Sigmoid colon (tissue), 7 donors: ENCODE data around the gene ARG1. TPM values are rescaled to one million over a fixed set of nuclear protein-coding genes. Genes with fewer than 3 reads are reported as not detected.

Experiments
- DNase-seq: peaks from one replicate; pipeline ENCODE4 v3.0.0-alpha.2; 2019
- H3K27ac ChIP-seq, 4 donors: fragments of 200-600 bp; sonication (generic); one replicate each; pipeline ENCODE4 v1.5.1; 2016 to 2019; ENCODE audit warnings: mild to moderate bottlenecking in 1 of 4
- H3K27me3 ChIP-seq, 3 donors: fragments of 200-600 bp; sonication (generic); one replicate each; pipeline ENCODE4 v1.5.1; 2019; ENCODE audit warnings: mild to moderate bottlenecking in 1 of 3
- H3K36me3 ChIP-seq, 4 donors: fragments of 200-600 bp; sonication (generic); one replicate each; pipeline ENCODE4 v1.5.1; 2016 to 2019
- H3K4me1 ChIP-seq, 4 donors: fragments of 200-600 bp; sonication (generic); one replicate each; pipeline ENCODE4 v1.5.1; 2017 to 2019
- H3K4me3 ChIP-seq, 4 donors: fragments of 200-600 bp; sonication (generic); one replicate each; pipeline ENCODE4 v1.5.1; 2017 to 2019; ENCODE audit warnings: mild to moderate bottlenecking in 2 of 4, moderate library complexity in 1 of 4
- H3K9me3 ChIP-seq, 4 donors: fragments of 200-600 bp in 3 of 4; sonication (generic) in 3 of 4; one replicate each; pipeline versions ENCODE4 v1.5.1 to v1.6.1; 2013 to 2019
- CTCF ChIP-seq, 4 experiments: fragments of 450-650 bp in 3 of 4; fragments of 200-600 bp in 1 of 4; IDR thresholded peaks; one replicate each; pipeline ENCODE4 v1.5.1; 2016 to 2019; ENCODE audit warnings: antibody characterized with exemption in 4 of 4, mild to moderate bottlenecking in 3 of 4, moderate library complexity in 2 of 4
- EP300 ChIP-seq, 4 donors: sonication (generic); formaldehyde crosslinking; IDR thresholded peaks; one replicate each; pipeline ENCODE4 v1.6.1; 2017; ENCODE audit warnings: antibody characterized with exemption in 4 of 4
- POLR2A ChIP-seq, 2 donors: fragments of 450-650 bp; IDR thresholded peaks; one replicate each; pipeline ENCODE4 v1.6.1; 2016; ENCODE audit warnings: antibody characterized with exemption in 2 of 2, mild to moderate bottlenecking in 2 of 2, moderate library complexity in 2 of 2
- POLR2AphosphoS5 ChIP-seq, 4 donors: sonication (generic); formaldehyde crosslinking; IDR thresholded peaks; one replicate each; pipeline ENCODE4 v1.6.1; 2017; ENCODE audit warnings: antibody characterized with exemption in 4 of 4
- WGBS, 2 donors: extraction: QIAGEN DNeasy Blood & Tissue Kit; methylation state at CpG; one replicate each; pipeline ENCODE4 v1.1.7; 2013; 5-methylcytosine and 5-hydroxymethylcytosine counted together
- intact Hi-C: fragments of 100-400 bp; cut with DNase I; formaldehyde crosslinking; loops from one replicate; pipeline ENCODE4 v1.15.1; 2023
- polyA plus RNA-seq, 3 donors: library from polyadenylated mRNA; stranded (reverse); fragments of 200-250 nt; gene quantifications; one replicate each; pipeline ENCODE4 v1.2.3, GENCODE V29; 2013
- total RNA-seq, 4 donors: library from RNA; depleted of rRNA; stranded (reverse); fragments of >200 nt; gene quantifications; one replicate each; pipeline ENCODE4 v1.1.0, GENCODE V29; 2016
- donor health status: healthy with polysubstance abuse.
- donor health status: Bipolar disorder and iron deficiency.
- donor health status: healthy.

Gene ARG1
- total and polyA plus RNA-seq, 7 donors: 0.17 to 1.2 (median 0.27) TPM; not detected in 4

GRCh38 chr6:131588643-131589042, 15.6 kb downstream of the ARG1 start:
- intact Hi-C loops: loop anchor here (5.0 kb wide), 1 partner anchor 34 kb away; no protein-coding TSS in a partner anchor
- TF ChIP-seq EP300 (IDR thresholded peaks at IDR 0.05): no peak
- Histone ChIP-seq H3K27ac (no peak overlapping the region), H3K9me3 (no peaks in the 10 kb centered on the region), H3K27me3 (no peaks in the 10 kb centered on the region), H3K4me1 (no peaks in the 10 kb centered on the region), H3K4me3 (no peak overlapping the region), H3K36me3 (peaks cover 22 to 97% (median 57%) of the 10 kb centered on the region in 4 donors)
- no peak for DNase-seq
- 85 to 89% methylated on average over 2 of the region's 2 CpGs for WGBS, 2 donors

DNA sequence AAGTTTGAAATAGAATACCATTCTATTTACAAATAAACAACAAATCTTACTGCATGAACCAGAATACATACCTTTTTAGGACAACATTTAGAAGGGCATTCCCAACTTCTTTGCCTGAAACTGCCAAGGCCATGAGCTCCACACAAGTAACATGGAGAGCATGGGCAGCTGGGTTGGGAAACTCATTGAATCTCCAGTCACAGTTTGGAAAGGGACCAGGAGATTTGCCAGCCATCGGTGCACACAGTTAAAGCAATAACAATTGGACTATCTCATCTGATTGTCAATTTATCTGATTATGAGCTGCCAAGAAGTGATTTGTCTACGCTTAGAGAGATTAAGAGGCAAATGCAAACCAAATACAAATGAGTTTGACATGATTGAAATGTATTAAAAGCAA, 19.9 kb downstream of the ARG1 start:
- DNase-seq: no peak
- Histone ChIP-seq H3K4me1 (no peaks in the 10 kb centered on the region), H3K27ac (no peak overlapping the region), H3K4me3 (no peak overlapping the region), H3K36me3 (peaks cover 22 to 100% (median 59%) of the 10 kb centered on the region in 4 donors), H3K9me3 (no peaks in the 10 kb centered on the region), H3K27me3 (no peaks in the 10 kb centered on the region)
- intact Hi-C loops: no loop called here
- TF ChIP-seq CTCF (IDR thresholded peaks at IDR 0.05) (no peak), POLR2A (IDR thresholded peaks at IDR 0.05) (no peak), EP300 (IDR thresholded peaks at IDR 0.05) (no peak), POLR2AphosphoS5 (IDR thresholded peaks at IDR 0.05) (no peak)
- 93% methylated on average over 2 of the region's 2 CpGs for WGBS, 2 donors

- no peak for DNase-seq
- WGBS, 2 donors: 97 to 98% methylated on average over 11 of the region's 11 CpGs
- Histone ChIP-seq H3K9me3 (no peaks in the 10 kb centered on the region), H3K27me3 (no peaks in the 10 kb centered on the region), H3K36me3 (peaks cover 25 to 100% (median 60%) of the 10 kb centered on the region in 4 donors), H3K27ac (no peak overlapping the region), H3K4me3 (no peak overlapping the region), H3K4me1 (no peaks in the 10 kb centered on the region)
- TF ChIP-seq POLR2AphosphoS5 (IDR thresholded peaks at IDR 0.05): no peak
- TF ChIP-seq POLR2A (IDR thresholded peaks at IDR 0.05): no peak
- TF ChIP-seq CTCF (IDR thresholded peaks at IDR 0.05): no peak
- no peak for TF ChIP-seq EP300 (IDR thresholded peaks at IDR 0.05)
- intact Hi-C loops: no loop called here
Observed at GRCh38 chr6:131594074-131594473, 21.0 kb downstream of the ARG1 start.

- H3K4me3 ChIP-seq: no peak overlapping the region
- no peaks in the 10 kb centered on the region for H3K9me3 ChIP-seq
- intact Hi-C loops: no loop called here
- peaks cover 11 to 99% (median 54%) of the 10 kb centered on the region in 4 donors for H3K36me3 ChIP-seq
- 97% methylated on average over 3 of the region's 3 CpGs for WGBS, 2 donors
- no peaks in the 10 kb centered on the region for H3K27me3 ChIP-seq
- H3K27ac ChIP-seq: no peak overlapping the region
- no peak for DNase-seq
- H3K4me1 ChIP-seq: no peaks in the 10 kb centered on the region
- TF ChIP-seq POLR2A (IDR thresholded peaks at IDR 0.05): no peak
- no peak for TF ChIP-seq POLR2AphosphoS5 (IDR thresholded peaks at IDR 0.05)
- TF ChIP-seq CTCF (IDR thresholded peaks at IDR 0.05): no peak
- no peak for TF ChIP-seq EP300 (IDR thresholded peaks at IDR 0.05)
Observed at GRCh38 chr6:131597446-131597845, 24.4 kb downstream of the ARG1 start.

GRCh38 chr6:131600716-131601115, 27.7 kb downstream of the ARG1 start:
- Histone ChIP-seq H3K36me3 (peaks cover 25 to 99% (median 49%) of the 10 kb centered on the region in 4 donors), H3K27me3 (no peaks in the 10 kb centered on the region), H3K4me3 (no peak overlapping the region), H3K9me3 (no peaks in the 10 kb centered on the region), H3K27ac (no peak overlapping the region), H3K4me1 (no peaks in the 10 kb centered on the region)
- WGBS, 2 donors: 91 to 92% methylated on average over 4 of the region's 4 CpGs
- intact Hi-C loops: no loop called here
- TF ChIP-seq POLR2AphosphoS5 (IDR thresholded peaks at IDR 0.05) (no peak), POLR2A (IDR thresholded peaks at IDR 0.05) (no peak), EP300 (IDR thresholded peaks at IDR 0.05) (no peak), CTCF (IDR thresholded peaks at IDR 0.05) (no peak)
- no peak for DNase-seq
